ENCODE data around the gene SVIL.
"Not testable (repeated sequence)": the region's sequence is repeated elsewhere in the genome, so short reads cannot be mapped to it uniquely, and the experiment has no call there.

Gene SVIL

DNA sequence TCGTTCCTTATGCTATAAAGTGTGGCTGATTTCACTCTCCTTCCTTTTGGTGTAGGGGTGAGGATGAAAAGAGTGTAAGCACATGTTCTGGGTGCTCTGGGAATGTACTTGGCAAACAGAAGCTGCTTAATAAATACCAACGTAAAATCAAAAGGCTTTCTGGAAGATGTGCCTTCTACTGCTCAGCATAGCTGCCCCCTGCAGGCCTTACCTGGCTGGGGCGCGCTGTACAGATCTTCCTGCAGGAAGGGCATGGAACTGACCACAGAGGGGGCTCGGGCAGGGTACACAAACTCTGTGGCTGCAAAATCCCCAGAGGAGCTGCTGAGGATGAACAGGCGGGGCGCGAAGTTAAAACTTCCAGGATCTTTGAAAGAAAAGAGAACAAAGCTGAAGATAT is 169.4 kb downstream of the SVIL start:
- DNase-seq (ENCODE audit: low read depth, low spot score) = no peak
- POLR2A ChIA-PET = no interaction called here
- H3K4me3 ChIP-seq (ENCODE audit: low read depth, low read length) = no peak overlapping the region
- TF ChIP-seq CTCF (IDR thresholded peaks at IDR 0.05; ENCODE audit: insufficient read depth, low read length, missing control alignments) = peak; percentile 6
- CTCF ChIA-PET = interaction anchor here (1.0 to 2.0 kb wide), 7 partner anchors 9 to 72 kb away, joined by 3 to 7 read pairs (median 4); no protein-coding TSS in a partner anchor

- DNase-seq (ENCODE audit: low read depth, low spot score); H3K4me3 ChIP-seq (ENCODE audit: low read depth, low read length); POLR2A ChIA-PET: not testable (repeated sequence)
- CTCF ChIA-PET = interaction anchor here (1.8 kb wide), 1 partner anchor 31 kb away, joined by 7 read pairs; no protein-coding TSS in a partner anchor
These were observed 170.1 kb downstream of the SVIL start for GRCh38 chr10:29464671-29465171.

DNA sequence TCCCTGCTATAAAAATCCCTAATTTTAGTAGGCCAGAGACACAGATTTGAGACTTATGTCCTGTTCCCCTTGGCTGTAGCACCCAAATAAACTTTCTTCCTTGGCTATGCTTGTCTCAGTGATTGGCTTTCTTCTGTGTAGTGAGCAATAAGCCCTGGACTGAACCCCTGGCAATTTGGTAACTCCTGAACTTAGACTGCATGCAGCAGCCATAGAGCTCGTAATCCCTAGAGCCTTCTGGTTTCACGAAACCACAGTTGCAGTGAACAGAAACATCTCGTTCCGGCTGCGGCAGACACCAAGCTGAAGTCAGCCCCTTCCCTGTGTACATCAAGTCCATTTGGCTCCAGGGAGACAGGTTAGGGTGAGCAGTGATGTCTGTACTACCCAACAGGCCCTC is 173.7 kb downstream of the SVIL start:
- TF ChIP-seq CTCF (IDR thresholded peaks at IDR 0.05; ENCODE audit: insufficient read depth, low read length, missing control alignments) = no peak
- H3K4me3 ChIP-seq (ENCODE audit: low read depth, low read length) = no peak overlapping the region
- DNase-seq (ENCODE audit: low read depth, low spot score) = no peak
- ChIA-PET POLR2A (no interaction called here), CTCF (interaction anchor here (0.7 to 7.5 kb wide), 5 partner anchors 9 to 52 kb away, joined by 3 to 66 read pairs (median 6); no protein-coding TSS in a partner anchor)

- H3K4me3 ChIP-seq (ENCODE audit: low read depth, low read length); DNase-seq (ENCODE audit: low read depth, low spot score); POLR2A ChIA-PET: not testable (repeated sequence)
- CTCF ChIA-PET = interaction anchor here (1.0 to 7.5 kb wide), 3 partner anchors 11 to 16 kb away, joined by 3 to 66 read pairs (median 3); no protein-coding TSS in a partner anchor
These were observed 176.6 kb downstream of the SVIL start for GRCh38 chr10:29458190-29458589.

GRCh38 chr10:29455095-29455494 is 179.7 kb downstream of the SVIL start:
- CTCF ChIA-PET = interaction anchor here (0.6 to 7.5 kb wide), 3 partner anchors 7 to 47 kb away, joined by 3 to 66 read pairs (median 4); no protein-coding TSS in a partner anchor
- POLR2A ChIA-PET = no interaction called here
- no peak for DNase-seq (ENCODE audit: low read depth, low spot score)
- H3K4me3 ChIP-seq (ENCODE audit: low read depth, low read length) = no peak overlapping the region
- TF ChIP-seq CTCF (IDR thresholded peaks at IDR 0.05; ENCODE audit: insufficient read depth, low read length, missing control alignments) = no peak

DNA sequence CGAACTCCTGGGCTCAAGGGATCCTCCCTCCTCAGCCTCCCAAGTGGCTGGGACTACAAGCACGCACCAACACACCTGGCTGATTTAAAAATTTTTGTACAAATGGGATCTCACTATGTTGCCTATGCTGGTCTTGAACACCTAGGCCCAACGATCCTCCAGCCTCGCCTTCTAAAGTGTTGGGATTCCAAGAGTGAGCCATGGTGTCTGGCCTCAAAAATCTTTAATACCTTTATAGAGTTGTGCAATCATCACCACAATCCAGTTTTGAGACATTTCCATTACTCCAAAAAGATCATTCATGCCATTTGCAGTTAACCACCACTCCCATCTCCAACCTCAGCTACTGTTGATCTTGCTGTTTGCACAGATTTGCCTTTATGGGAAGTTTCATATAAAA is 180.5 kb downstream of the SVIL start:
- H3K4me3 ChIP-seq (ENCODE audit: low read depth, low read length) = no peak overlapping the region
- no peak for TF ChIP-seq CTCF (IDR thresholded peaks at IDR 0.05; ENCODE audit: insufficient read depth, low read length, missing control alignments)
- DNase-seq (ENCODE audit: low read depth, low spot score) = no peak
- POLR2A ChIA-PET = no interaction called here
- CTCF ChIA-PET = interaction anchor here (1.4 kb wide), 1 partner anchor 42 kb away, joined by 4 read pairs; no protein-coding TSS in a partner anchor

GRCh38 chr10:29452546-29452945 is 182.2 kb downstream of the SVIL start:
- POLR2A ChIA-PET = no interaction called here
- TF ChIP-seq CTCF (IDR thresholded peaks at IDR 0.05; ENCODE audit: insufficient read depth, low read length, missing control alignments) = no peak
- DNase-seq (ENCODE audit: low read depth, low spot score) = no peak
- CTCF ChIA-PET = interaction anchor here (1.0 to 8.5 kb wide), 4 partner anchors 8 to 75 kb away, joined by 3 to 72 read pairs (median 11); no protein-coding TSS in a partner anchor
- no peak overlapping the region for H3K4me3 ChIP-seq (ENCODE audit: low read depth, low read length)

Measured in AG04449 (cell line).